GM18868 (cell line): ENCODE measurements around the gene RGMB.
A peak's percentile ranks its signal among the peaks of the same experiment; 100 is the strongest.

Experiments used
- ATAC-seq: cut with Tn5 transposase; IDR thresholded peaks from one replicate; pipeline ENCODE4 v1.9.1; 2021; ENCODE audit warnings: mild to moderate bottlenecking, moderate library complexity; ENCODE audit not compliant: unreplicated experiment

Gene RGMB

GRCh38 chr5:98784411-98784810 lies 10.9 kb downstream of the RGMB start:
- ATAC-seq, result no peak

DNA sequence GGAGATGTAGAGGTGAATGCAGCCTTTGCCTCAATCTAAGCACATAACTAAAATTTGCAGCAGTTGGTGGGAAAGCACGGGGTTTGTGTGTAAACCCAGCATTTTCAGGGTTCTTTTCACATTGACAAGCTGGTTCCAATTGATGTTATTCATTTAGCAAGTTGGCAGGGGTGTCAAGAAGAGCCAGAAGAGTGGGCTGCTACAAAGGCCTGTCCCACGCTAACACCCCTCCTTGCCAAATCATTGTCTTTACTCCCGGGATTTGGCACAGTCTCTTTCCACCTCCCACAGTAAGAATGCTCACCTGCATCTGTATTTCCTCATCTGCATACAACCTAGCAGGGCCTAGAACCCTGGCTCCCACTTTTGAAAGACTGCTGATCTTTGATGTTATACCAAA lies 11.8 kb downstream of the RGMB start:
- no peak for ATAC-seq

DNA sequence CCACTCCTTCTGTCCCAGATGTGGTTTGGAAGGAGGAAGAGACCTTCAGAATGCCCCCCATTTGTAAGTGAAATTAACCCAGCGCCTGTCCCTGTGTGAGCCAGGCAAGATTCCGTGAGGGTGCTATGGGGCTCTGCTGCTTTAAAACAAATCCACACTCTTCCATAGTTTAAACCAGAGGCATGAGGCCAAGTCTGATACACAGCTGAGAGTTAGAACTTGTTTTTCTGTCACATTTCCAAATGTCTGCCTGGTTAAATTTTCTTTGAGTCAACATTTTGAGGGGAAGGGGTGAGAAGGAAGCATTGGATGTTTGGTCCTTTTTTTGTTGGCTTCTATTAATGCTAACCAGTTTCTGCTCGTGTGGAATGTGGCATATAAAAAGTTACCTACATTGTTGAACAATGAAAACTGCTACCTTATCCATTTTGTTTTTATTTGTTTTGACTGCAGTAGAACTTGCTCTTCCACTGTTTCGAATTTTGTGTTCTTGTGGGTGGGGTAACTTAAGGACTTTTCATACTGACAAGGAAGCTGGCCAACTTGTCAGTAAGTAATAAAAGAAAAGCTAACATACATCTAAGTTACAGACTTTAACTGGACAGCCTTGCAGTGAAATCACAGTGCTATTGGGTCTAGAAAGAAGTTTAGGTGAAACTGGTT lies 12.9 kb downstream of the RGMB start:
- no peak for ATAC-seq

DNA sequence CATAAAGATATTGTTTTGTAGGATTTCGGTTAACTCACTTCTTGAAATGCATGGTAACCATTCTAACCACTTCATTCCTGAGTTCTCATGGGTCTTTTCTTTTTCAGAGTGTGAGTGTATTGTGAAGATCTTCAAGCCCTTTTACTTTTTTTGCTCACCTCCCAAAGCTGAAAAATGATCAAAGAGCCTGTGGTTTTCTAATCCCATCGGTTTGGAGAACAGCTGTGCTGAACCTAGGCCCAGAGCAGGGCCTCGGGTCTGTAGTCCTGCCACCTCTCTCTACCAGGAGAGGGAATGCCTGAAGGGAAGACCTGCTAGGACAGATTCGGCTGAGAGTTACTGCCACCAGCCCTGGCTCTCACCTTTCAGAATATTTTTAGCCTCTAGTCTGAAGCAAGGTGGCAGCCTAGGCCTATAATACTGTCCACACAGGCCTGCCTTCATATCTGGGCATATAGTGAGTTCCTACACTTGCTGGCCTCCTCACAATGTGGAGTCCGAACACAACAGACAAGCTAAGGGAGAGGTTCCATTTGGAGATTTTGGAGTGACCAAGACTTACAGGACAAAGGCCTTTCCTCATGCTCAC lies 13.8 kb downstream of the RGMB start:
- no peak for ATAC-seq

- no peak for ATAC-seq
These were observed 15.6 kb downstream of the RGMB start for GRCh38 chr5:98789029-98789428.

GRCh38 chr5:98791001-98791519 lies 17.6 kb downstream of the RGMB start:
- no peak for ATAC-seq

- ATAC-seq, result no peak
These were observed 18.6 kb downstream of the RGMB start for GRCh38 chr5:98791898-98792580.

DNA sequence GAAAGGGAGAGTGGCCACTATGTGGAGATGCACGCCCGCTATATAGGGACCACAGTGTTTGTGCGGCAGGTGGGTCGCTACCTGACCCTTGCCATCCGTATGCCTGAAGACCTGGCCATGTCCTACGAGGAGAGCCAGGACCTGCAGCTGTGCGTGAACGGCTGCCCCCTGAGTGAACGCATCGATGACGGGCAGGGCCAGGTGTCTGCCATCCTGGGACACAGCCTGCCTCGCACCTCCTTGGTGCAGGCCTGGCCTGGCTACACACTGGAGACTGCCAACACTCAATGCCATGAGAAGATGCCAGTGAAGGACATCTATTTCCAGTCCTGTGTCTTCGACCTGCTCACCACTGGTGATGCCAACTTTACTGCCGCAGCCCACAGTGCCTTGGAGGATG lies 19.8 kb downstream of the RGMB start:
- ATAC-seq, result no peak

DNA sequence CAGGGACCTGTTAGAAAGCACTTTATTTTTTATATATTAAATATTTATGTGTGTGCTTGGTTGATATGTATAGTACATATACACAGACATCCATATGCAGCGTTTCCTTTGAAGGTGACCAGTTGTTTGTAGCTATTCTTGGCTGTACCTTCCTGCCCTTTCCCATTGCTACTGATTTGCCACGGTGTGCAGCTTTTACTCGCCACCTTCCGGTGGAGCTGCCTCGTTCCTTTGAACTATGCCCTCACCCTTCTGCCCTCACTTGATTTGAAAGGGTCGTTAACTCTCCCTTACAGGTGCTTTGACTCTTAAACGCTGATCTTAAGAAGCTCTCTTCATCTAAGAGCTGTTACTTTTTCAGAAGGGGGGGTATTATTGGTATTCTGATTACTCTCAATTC lies 20.5 kb downstream of the RGMB start:
- no peak for ATAC-seq

DNA sequence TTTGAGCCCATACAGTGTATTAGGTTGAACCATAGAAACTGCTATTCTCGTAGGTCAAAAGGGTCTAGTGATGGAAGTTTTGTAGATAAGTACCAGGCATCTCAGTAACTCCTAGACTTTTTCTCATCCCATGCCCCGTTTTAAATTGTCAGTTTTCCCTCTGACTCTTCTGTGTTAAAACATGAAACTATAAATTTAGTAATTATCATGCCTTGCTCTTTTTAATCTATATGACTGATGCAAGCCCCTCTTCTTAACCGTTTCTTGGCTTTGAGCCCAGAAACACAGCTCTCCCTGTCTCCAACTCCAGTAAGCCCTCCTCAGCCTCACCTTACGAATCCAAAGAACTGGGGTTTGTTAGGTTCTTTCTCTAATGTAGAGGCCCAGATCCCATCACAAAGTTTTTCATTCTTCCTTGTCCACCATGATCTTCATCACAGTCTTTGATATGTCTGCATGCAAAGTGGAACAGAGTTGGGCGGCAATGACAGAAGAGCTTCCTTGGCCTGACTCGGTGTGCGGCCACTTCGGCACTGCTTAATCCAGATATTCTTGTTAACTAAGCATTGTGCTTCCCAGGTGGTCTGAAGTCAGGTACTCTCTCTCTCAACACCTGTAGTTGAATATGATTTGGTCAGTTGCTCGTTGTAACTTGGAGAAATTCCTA lies 21.1 kb downstream of the RGMB start:
- no peak for ATAC-seq

GRCh38 chr5:98795243-98795642 lies 21.8 kb downstream of the RGMB start:
- no peak for ATAC-seq

DNA sequence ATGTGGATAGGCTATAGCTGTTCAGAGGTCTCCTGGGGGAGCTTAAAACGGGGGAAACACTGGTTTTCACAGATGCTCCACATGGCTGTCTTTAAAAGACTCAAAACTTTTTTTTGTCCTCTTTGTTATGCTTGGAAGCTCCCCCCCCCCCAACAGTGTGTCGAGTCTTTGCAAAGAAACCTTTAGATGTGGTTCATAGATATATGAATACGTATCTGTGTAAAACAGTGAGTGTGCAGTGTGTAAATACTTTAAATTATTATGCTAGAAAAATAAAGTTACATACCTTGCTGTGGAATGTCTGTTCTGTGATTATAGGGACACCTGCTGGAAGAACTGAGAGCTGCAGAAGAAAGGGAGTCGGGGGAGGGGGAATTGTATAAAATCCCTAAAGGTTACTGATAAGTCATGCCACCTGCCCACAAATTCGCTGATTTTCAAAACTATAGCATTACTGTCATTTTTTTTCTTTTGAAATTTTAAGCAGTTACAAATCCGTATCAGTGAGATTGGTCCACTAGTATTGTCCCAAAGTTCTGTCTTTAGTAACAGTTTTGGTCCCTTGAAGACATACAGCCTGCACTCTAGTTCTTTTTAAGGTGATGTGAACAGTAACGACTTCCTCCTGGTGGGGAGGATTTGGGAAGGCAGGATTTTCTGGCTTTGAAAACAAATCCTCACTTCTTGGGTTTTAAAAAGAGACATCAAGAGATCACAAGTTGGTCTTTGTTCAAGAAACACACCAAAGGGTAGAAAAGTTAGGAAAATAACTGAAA lies 22.9 kb downstream of the RGMB start:
- ATAC-seq, result peak; percentile 94

DNA sequence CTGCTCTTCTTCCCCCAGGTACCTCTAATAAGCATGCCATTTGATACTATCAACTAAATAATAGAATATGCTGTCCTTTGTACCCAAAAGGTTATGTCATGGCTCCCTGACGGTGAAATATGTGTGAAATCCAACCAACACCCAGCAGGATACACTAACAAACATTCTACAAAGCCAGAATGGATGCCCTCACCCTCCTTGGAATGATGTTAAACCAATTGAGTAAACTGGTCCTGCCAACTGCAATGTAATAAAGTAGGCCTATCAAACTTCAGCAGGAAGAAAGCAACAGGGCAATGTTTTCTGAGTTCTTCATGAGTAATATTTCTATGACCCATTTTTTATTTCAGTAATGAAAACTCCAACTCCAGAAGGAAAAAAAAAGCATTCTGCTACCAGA lies 24.9 kb downstream of the RGMB start:
- no peak for ATAC-seq

DNA sequence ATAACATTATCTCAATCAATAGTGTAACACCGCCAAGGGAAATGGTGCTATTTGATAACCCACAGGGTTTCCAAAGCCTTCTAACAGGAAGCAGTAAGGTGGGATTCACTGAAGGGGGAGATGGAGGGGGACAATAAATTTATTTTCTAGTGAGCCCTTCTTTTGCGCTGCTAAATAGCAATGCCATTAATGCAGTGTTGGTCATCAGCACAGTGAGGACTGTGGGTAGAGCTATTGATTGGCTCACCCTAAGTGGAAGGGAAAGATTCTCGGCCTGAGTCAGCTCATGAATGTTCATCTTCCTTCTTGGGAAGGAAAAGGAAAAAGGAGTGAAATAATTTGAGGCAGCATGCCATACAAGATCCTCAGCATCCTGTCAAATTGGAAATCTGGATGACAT lies 25.4 kb downstream of the RGMB start:
- ATAC-seq, result no peak

DNA sequence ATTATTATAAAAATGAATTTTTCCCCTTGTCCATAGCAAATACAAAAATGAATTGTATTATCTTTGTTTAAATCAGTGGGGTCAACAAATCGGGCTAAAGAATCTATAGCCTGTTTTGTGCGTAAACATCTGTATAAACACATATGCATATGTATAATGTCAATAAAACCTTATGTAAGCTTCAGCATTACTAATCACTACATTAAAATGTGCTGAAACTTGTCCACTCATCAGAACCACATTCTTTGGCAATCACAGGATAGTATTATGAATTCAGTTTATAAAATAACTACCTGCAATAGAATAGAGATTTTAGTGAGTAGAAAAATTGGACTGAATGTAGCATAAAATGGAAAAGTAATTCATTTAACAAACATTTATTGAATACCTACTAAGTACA lies 30.6 kb downstream of the RGMB start:
- ATAC-seq, result no peak

DNA sequence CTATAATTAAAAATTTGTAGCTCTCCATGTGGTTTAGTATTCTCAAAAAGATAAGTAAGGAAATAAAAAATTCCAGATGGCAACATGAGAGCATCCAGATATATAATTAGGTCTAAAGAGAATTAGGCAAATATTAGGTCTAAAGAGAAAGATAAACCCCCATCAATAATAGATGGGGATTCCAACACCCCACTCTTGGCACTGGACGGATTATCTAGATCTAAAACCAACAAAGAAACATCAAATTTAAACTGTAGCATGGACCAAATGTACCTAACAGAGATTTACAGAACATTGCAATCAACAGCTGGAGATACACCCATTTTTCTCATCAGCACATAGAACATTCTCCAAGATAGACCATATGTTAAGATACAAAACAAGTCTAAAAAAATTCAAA lies 31.6 kb downstream of the RGMB start:
- no peak for ATAC-seq

DNA sequence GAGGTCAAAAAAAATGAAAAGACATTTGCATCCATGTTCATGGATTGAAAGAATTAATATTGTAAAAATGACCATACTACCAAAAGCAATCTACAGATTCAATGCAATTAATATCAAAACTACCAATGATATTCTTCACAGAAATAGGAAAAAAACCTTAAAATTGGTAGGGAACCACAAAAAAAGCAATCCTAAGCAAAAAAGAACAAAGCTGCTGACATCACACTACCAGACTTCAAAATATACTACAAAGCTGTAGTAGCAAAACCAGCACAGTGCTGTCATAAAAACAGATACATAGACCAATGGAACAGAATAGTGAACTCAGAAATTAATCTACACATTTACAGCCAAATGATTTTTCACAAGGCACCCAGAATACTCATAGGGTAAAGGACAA lies 34.3 kb downstream of the RGMB start:
- no peak for ATAC-seq

GRCh38 chr5:98810206-98810605 lies 36.7 kb downstream of the RGMB start:
- no peak for ATAC-seq

DNA sequence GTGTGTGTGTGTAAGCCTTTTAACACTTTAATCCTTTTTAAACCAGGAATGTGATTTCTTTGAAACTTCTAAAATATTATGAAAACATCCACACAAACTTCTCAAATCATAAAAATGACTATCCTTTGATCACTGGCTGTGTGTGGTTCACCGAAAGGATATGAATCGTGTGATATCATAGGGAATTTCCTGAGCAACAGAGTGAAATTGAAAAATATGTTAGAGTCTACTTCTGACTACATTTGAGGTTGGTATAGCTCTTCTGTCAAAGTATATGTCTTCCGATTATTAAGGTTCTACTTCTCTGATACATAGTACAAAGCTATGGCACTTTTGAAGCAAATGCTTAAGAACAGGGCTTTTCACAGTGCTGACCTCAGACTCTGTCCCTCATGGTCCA lies 40.3 kb downstream of the RGMB start:
- no peak for ATAC-seq

DNA sequence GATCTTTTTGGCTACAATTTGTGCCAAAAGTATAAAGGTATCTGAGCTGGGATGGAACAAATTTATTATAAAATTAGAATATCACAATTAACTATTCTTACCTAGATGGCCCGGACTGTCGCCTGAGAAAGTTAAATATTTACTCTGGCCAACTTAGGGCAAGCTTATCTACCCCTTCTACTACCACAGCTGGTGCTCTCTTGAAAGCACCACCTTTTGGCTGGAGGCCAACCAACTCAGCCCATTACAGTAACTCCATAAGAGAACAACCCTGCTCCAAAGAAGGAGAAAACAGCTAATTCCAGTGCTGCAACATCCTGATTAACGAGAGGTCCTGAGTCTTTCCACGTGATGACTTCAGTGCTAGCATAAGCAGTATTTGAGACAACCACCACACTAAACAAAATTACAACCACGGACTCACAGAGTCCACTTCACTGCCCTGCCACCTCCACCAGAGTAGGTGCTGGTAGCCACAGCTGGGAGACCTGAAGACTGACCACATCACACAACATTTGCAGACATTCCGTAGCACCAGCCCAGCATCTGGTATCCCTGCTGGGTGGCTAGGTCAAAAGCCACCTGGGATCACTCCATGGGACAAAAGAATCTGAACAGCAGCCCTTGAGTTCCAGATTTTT lies 43.2 kb downstream of the RGMB start:
- ATAC-seq, result no peak
